Ishikawa (cell line): ENCODE results near the gene ENO1.

ENCODE experiments used
- CEBPB ChIP-seq: IDR thresholded peaks from 2 replicates; pipeline ENCODE4 v1.6.1; 2012
- CREB1 ChIP-seq: IDR thresholded peaks from 2 replicates; pipeline ENCODE4 v1.6.1; 2012; ENCODE audit warnings: low read depth
- EGR1 ChIP-seq: IDR thresholded peaks from 2 replicates; pipeline ENCODE4 v1.6.1; 2012
- EP300 ChIP-seq: IDR thresholded peaks from 2 replicates; pipeline ENCODE4 v1.6.1; 2012; ENCODE audit warnings: borderline replicate concordance
- FOXM1 ChIP-seq: IDR thresholded peaks from 2 replicates; pipeline ENCODE4 v1.6.1; 2012; ENCODE audit warnings: low read depth, borderline replicate concordance
- NFIC ChIP-seq: IDR thresholded peaks from 2 replicates; pipeline ENCODE4 v1.6.1; 2012
- RAD21 ChIP-seq: IDR thresholded peaks from 2 replicates; pipeline ENCODE4 v1.6.1; 2012; ENCODE audit warnings: low read depth
- REST ChIP-seq: IDR thresholded peaks from 2 replicates; pipeline ENCODE4 v1.6.1; 2012; ENCODE audit warnings: low read depth, mild to moderate bottlenecking
- TAF1 ChIP-seq: IDR thresholded peaks from 2 replicates; pipeline ENCODE4 v1.6.1; 2012; ENCODE audit warnings: low read depth, mild to moderate bottlenecking
- TEAD4 ChIP-seq: IDR thresholded peaks from 2 replicates; pipeline ENCODE4 v1.6.1; 2012
- YY1 ChIP-seq: IDR thresholded peaks from 2 replicates; pipeline ENCODE4 v1.6.1; 2012; ENCODE audit warnings: low read depth
- TF ChIP-seq, protein P1 (sequence below): IDR thresholded peaks from 2 replicates; pipeline ENCODE4 v1.6.1; 2012
- TF ChIP-seq, protein P2 (sequence below): IDR thresholded peaks from 2 replicates; pipeline ENCODE4 v1.6.1; 2012

DNA sequence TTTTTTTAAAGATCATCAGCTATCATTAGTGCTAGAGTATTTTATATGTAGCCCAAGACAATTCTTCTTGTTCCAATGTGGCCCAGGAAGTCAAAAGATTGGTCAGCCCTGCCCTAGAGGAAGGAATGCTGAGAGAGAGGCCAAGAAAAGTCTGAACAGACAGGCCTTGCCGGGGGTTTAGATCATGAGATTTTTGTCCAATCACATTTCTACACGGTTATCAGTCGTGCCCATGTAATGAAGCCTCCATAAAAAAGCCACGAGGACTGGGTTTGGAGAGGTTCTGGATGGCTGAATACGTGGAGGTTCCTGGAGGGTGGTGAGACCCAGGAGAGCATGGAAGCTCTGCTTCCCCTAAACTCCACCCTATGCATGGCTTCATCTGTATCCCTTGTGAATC is 24.3 kb upstream of the ENO1 start:
- TF ChIP-seq EP300 (no peak), EGR1 (no peak), TAF1 (no peak), RAD21 (no peak), FOXM1 (no peak), REST (no peak), YY1 (no peak), CEBPB (no peak), NFIC (no peak), TEAD4 (peak; percentile 37; the same call in 1 of the 2 replicates), CREB1 (no peak)
- TF ChIP-seq, protein P1, sequence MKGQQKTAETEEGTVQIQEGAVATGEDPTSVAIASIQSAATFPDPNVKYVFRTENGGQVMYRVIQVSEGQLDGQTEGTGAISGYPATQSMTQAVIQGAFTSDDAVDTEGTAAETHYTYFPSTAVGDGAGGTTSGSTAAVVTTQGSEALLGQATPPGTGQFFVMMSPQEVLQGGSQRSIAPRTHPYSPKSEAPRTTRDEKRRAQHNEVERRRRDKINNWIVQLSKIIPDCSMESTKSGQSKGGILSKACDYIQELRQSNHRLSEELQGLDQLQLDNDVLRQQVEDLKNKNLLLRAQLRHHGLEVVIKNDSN: no peak
- TF ChIP-seq, protein P2, sequence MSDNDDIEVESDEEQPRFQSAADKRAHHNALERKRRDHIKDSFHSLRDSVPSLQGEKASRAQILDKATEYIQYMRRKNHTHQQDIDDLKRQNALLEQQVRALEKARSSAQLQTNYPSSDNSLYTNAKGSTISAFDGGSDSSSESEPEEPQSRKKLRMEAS: 0 out of 2 replicates have a peak, but pooled peaks have one; percentile 24
